ENCODE measurements around the gene NOXO1.

The NOXO1 gene

DNA sequence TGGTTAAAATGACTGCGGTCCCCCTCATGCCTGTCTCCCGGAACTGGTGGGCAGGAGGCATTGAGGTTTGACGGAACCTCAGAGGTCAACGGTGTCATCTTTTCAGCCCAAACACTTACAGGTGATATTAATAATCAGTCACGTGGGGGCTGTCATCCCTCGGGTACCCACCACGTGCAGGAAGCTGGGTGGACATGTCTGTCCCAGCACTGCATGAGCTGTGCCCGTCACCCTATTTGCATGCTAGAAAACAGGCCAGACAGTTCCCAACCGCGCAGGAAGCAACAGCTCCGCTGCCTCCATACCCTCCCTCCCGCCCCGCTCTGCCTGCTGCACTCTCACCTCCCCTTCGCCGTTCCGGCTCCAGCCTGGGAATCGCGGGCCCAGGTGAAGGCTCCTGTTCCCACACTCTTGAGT, 9.9 kb upstream of the NOXO1 start:
- DNase-seq (ENCODE audit: insufficient read length, low spot score), result no peak
- FAIRE-seq, result peak; percentile 93

DNA sequence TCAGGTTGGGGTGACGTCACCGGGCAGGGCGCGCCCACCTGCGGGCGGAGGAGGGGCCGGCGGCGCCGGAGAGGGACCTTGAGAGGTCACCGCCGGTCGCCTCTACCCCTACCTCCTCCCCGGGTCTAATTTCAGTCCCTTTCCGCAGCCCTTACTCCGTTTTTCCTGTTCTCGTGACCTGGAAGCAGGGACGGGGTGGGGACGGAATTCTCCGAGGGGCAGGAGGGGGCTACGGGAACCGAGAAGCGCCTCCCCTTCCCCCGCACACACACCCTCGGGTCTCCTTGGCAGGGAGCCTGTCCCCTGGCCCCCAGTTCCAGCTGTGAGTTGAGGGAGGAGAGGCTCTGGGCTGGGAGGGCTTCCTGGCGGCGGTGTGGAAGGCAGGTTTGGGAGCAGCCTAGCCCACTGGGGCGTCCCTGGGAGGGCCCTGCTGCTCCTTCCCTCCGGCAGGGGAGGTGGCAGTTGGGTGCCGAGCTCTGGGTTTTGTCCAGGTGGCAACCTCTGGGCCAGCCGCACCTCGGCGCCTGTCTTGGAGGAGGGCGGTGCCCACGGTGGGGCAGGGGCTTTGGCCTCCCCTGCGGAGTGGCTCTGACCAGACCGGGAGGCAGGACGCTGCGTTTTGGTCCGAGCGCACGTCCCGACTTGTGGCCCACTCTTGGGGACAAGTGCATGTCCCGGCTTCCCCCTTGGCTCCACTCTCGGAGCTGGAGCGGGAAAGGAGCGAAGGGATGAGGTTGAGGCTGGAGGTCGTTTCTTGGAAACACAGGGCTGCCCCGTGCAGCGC, 9.3 kb upstream of the NOXO1 start:
- TF ChIP-seq POLR2A (IDR thresholded peaks at IDR 0.05; ENCODE audit: low read depth, low read length) (no peak), PAX5 (IDR thresholded peaks at IDR 0.05; ENCODE audit: insufficient read depth, low read length, severe bottlenecking) (no peak), POU2F2 (IDR thresholded peaks at IDR 0.05; ENCODE audit: low read depth, low read length) (no peak), POLR2AphosphoS5 (IDR thresholded peaks at IDR 0.05; ENCODE audit: low read depth, low read length) (no peak), SPI1 (IDR thresholded peaks at IDR 0.05; ENCODE audit: low read depth, low read length) (no peak), TAF1 (IDR thresholded peaks at IDR 0.05; ENCODE audit: low read depth, low read length) (no peak)
- FAIRE-seq, result peak; percentile 45

More for the DNA sequence above, 9.9 kb upstream of the NOXO1 start:
- TF ChIP-seq POLR2A (IDR thresholded peaks at IDR 0.05; ENCODE audit: low read depth, low read length) (no peak), SPI1 (IDR thresholded peaks at IDR 0.05; ENCODE audit: low read depth, low read length) (no peak), POLR2AphosphoS5 (IDR thresholded peaks at IDR 0.05; ENCODE audit: low read depth, low read length) (no peak), PAX5 (IDR thresholded peaks at IDR 0.05; ENCODE audit: insufficient read depth, low read length, severe bottlenecking) (no peak), POU2F2 (IDR thresholded peaks at IDR 0.05; ENCODE audit: low read depth, low read length) (peak; percentile 82), TAF1 (IDR thresholded peaks at IDR 0.05; ENCODE audit: low read depth, low read length) (no peak)

DNA sequence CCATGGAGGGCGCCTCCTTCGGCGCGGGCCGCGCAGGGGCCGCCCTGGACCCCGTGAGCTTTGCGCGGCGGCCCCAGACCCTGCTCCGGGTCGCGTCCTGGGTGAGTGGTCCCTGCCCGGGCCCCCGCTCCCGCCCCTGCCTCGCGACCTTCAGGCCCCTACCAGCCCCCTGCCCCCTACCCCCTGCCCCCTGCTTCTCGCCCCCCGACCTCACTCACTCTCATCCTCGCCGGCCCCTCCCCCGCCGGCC, 8.8 kb upstream of the NOXO1 start:
- DNase-seq (ENCODE audit: insufficient read length, low spot score) (no peak), FAIRE-seq (no peak)
- TF ChIP-seq POLR2A (IDR thresholded peaks at IDR 0.05; ENCODE audit: low read depth, low read length) (no peak), PAX5 (IDR thresholded peaks at IDR 0.05; ENCODE audit: insufficient read depth, low read length, severe bottlenecking) (no peak), TAF1 (IDR thresholded peaks at IDR 0.05; ENCODE audit: low read depth, low read length) (no peak), POU2F2 (IDR thresholded peaks at IDR 0.05; ENCODE audit: low read depth, low read length) (no peak), SPI1 (IDR thresholded peaks at IDR 0.05; ENCODE audit: low read depth, low read length) (no peak), POLR2AphosphoS5 (IDR thresholded peaks at IDR 0.05; ENCODE audit: low read depth, low read length) (no peak)

More for the DNA sequence above, 9.3 kb upstream of the NOXO1 start:
- no peak for DNase-seq (ENCODE audit: insufficient read length, low spot score)

DNA sequence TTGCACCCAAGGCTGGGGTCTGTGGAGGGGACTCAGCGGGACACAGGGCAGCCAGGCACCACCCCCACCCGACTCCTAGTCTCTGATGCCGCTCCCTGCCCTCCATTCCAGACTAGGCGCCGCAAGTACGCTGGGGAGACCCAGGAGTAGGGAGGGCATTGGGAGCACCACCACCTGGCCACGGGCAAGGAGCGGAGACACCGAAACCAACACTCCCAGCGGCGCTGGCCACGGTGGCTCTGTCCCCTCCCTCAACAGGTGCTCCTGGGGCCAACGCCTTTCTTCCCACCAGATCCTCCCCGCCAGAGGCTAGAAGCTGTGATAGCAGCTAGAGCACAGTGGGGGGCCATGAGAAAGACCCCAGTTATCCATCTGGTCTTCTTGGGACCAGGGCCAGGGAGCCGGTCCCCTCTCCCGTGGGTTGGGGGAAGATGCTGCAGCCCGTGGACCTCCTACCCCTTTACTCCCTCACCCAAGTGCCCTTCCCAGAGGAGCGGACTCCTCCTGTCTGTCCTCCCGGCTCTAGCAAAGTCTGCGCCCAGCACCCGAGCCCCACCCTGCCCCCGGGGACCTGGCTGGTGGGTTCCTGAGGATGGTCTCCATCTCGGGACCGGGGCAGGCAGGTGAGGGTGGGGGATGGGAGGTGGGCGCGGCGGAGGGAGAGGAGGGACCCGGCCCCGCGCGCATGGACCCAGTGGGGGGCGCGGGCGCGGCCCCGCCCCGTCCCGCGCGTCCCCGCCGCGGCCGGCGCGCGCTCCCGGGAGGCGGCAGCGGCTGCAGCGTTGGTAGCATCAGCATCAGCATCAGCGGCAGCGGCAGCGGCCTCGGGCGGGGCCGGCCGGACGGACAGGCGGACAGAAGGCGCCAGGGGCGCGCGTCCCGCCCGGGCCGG, 8.2 kb upstream of the NOXO1 start, which contains the start of gene SYNGR3:
Gene SYNGR3 (plus strand): TSS at position 762 of the 892 bp plus-strand sequence. CDS start 133 bp downstream, outside the sequence.
- no peak for TF ChIP-seq SPI1 (IDR thresholded peaks at IDR 0.05; ENCODE audit: low read depth, low read length)
- no peak for TF ChIP-seq POLR2AphosphoS5 (IDR thresholded peaks at IDR 0.05; ENCODE audit: low read depth, low read length)
- no peak for TF ChIP-seq TAF1 (IDR thresholded peaks at IDR 0.05; ENCODE audit: low read depth, low read length)
- TF ChIP-seq PAX5 (IDR thresholded peaks at IDR 0.05; ENCODE audit: insufficient read depth, low read length, severe bottlenecking), result no peak
- no peak for TF ChIP-seq POU2F2 (IDR thresholded peaks at IDR 0.05; ENCODE audit: low read depth, low read length)
- TF ChIP-seq POLR2A (IDR thresholded peaks at IDR 0.05; ENCODE audit: low read depth, low read length), result no peak

DNA sequence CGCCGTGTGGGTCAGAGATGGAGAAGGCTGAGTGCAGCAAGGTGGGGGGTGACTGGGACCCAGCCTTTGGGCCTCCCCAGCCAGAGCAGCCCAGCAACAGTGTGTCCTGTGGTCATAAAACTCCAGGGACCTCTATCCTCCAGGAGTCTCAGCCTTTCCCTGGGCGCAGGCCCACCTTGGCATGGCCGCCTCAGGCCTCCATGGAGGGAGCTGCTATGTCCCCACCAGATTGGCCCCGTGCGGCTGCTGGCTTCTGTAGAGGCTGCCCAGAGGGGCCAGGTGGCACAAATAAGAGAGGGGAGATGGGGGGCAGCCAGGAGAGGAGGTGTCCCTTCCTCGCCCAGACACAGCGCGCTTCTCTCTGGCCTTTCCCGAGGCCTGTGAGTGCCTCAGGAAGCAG, 5.9 kb upstream of the NOXO1 start:
- FAIRE-seq (no peak), DNase-seq (ENCODE audit: insufficient read length, low spot score) (no peak)
- TF ChIP-seq POLR2A (IDR thresholded peaks at IDR 0.05; ENCODE audit: low read depth, low read length), result no peak
- TF ChIP-seq POLR2AphosphoS5 (IDR thresholded peaks at IDR 0.05; ENCODE audit: low read depth, low read length), result no peak

More for the DNA sequence above, 8.2 kb upstream of the NOXO1 start, which contains the start of gene SYNGR3:
- DNase-seq (ENCODE audit: insufficient read length, low spot score) (no peak), FAIRE-seq (no peak)

DNA sequence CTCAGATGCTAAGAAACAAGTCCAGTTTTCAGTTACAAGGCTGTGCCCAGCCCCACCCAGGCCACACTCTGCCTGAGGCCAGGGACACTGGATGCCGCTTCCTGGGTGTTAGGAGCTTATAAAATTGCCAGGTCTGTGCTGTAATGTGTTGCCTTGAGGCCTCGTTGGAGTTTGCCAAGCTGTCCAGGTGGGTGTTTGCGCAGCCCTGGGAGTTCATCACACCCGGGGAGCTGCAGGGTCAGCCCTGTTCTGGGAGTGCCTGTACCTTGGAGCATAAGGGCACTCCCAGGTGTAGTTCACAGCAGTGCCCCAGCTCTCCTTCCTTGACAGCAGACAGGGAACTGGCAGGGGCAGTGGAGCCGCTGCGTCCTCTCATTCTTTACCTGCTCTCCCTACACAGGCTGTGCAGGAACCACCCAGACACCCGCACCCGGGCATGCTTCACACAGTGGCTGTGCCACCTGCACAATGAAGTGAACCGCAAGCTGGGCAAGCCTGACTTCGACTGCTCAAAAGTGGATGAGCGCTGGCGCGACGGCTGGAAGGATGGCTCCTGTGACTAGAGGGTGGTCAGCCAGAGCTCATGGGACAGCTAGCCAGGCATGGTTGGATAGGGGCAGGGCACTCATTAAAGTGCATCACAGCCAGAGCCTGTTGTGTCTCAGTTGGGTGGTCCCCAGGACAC, 4.3 kb upstream of the NOXO1 start:
- FAIRE-seq (no peak), DNase-seq (ENCODE audit: insufficient read length, low spot score) (no peak)
- no peak for TF ChIP-seq POU2F2 (IDR thresholded peaks at IDR 0.05; ENCODE audit: low read depth, low read length)
- TF ChIP-seq POLR2AphosphoS5 (IDR thresholded peaks at IDR 0.05; ENCODE audit: low read depth, low read length), result no peak
- no peak for TF ChIP-seq PAX5 (IDR thresholded peaks at IDR 0.05; ENCODE audit: insufficient read depth, low read length, severe bottlenecking)
- no peak for TF ChIP-seq TAF1 (IDR thresholded peaks at IDR 0.05; ENCODE audit: low read depth, low read length)
- TF ChIP-seq POLR2A (IDR thresholded peaks at IDR 0.05; ENCODE audit: low read depth, low read length), result no peak
- TF ChIP-seq SPI1 (IDR thresholded peaks at IDR 0.05; ENCODE audit: low read depth, low read length), result no peak

DNA sequence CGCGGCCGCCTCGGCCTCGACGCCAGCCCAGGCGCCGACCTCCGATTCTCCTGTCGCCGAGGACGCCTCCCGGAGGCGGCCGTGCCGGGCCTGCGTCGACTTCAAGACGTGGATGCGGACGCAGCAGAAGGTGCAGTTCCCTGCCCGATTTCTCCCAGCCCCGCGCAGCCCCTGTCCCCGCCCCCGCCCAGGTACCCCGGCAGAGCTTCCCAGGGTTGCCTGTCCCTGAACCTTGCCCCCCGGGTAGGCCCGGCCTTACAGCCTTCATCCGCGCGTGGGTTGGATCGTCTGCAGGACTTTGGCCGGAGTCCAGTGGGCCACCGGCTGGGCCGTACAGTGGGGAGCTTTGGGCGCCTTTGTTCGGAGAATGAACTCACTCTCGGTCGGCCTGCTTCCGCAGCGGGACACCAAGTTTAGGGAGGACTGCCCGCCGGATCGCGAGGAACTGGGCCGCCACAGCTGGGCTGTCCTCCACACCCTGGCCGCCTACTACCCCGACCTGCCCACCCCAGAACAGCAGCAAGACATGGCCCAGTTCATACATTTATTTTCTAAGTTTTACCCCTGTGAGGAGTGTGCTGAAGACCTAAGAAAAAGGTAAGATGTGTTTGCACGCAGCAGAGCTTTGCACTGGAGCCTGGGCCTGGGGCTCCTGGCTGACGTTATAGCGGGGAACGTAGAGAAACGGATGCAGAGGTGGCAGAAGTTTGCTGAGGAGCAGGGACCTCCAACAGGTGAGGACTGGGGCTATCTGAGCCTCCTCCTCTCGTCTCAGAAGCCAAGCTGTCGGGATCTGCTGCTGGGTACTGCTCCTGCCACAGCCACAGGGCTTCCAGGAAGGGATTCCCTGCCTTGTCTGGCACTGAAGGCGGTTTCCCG, 3.3 kb upstream of the NOXO1 start:
- DNase-seq (ENCODE audit: insufficient read length, low spot score) (no peak), FAIRE-seq (peak; percentile 51)
- TF ChIP-seq POLR2AphosphoS5 (IDR thresholded peaks at IDR 0.05; ENCODE audit: low read depth, low read length) (no peak), TAF1 (IDR thresholded peaks at IDR 0.05; ENCODE audit: low read depth, low read length) (no peak), PAX5 (IDR thresholded peaks at IDR 0.05; ENCODE audit: insufficient read depth, low read length, severe bottlenecking) (no peak), SPI1 (IDR thresholded peaks at IDR 0.05; ENCODE audit: low read depth, low read length) (no peak), POU2F2 (IDR thresholded peaks at IDR 0.05; ENCODE audit: low read depth, low read length) (no peak), POLR2A (IDR thresholded peaks at IDR 0.05; ENCODE audit: low read depth, low read length) (no peak; the same call in none of the 2 replicates)

DNA sequence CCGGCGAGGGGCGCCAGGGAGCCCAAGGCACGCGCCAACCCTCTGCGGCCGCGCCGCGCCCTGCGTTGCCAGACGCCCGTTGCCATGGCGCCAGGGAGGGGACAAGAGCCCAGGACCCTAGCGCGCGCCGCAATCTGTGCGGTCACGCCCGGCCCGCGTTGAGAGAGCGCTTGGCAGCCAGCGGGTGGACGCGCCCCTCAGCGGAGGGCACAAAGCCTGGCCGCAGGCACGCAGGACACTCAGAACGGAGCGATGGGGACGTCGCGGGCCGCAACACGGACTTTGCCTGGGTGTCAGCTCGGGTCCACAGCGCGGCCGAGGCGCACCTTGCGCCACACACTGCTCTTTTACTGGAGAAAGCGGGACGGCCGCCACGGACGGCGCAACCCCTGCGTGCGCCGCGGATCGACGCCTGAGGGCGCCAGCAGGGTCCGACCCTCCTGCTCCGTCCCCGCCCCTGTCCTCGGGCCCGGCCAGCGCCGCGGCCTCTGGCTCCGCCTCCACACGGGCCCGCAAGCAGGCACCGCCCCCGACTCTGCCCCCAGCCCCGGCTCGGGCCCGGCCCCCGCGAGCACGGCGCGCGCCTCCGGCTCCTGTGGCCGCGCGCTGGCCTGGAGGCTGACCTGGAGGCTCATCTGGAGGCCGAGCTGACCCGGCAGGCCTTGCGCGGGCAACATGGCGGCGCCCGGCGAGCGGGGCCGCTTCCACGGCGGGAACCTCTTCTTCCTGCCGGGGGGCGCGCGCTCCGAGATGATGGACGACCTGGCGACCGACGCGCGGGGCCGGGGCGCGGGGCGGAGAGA, 2.5 kb upstream of the NOXO1 start, which contains the start of gene GFER:
Gene GFER (plus strand): TSS at position 650 of the 803 bp plus-strand sequence. CDS start 26 bp downstream, at position 676.
- peak; percentile 98 for FAIRE-seq
- TF ChIP-seq PAX5 (IDR thresholded peaks at IDR 0.05; ENCODE audit: insufficient read depth, low read length, severe bottlenecking) (no peak), POLR2A (IDR thresholded peaks at IDR 0.05; ENCODE audit: low read depth, low read length) (peak; percentile 68), TAF1 (IDR thresholded peaks at IDR 0.05; ENCODE audit: low read depth, low read length) (peak; percentile 67)
- peak; percentile 94 for DNase-seq (ENCODE audit: insufficient read length, low spot score)
